A673 (cell line): ENCODE results near the gene ATPAF2.

Experiments used
- CTCF ChIP-seq: fragments of 300-800, 200-600 bp; sonication (generic); conservative IDR thresholded peaks from 2 replicates; pipeline ENCODE4 v1.5.1; 2017; ENCODE audit warnings: low read depth, mild to moderate bottlenecking, antibody characterized with exemption, low read length, moderate library complexity, mixed read lengths
- EZH2 ChIP-seq: fragments of 200-600 bp; sonication (generic); IDR thresholded peaks from 2 replicates; pipeline ENCODE4 v1.6.1; 2017; ENCODE audit warnings: borderline replicate concordance, low read depth, mild to moderate bottlenecking, mixed read lengths, antibody characterized with exemption, low read length; ENCODE audit not compliant: poor library complexity, severe bottlenecking

GRCh38 chr17:18025241-18025944 is 13.6 kb downstream of the ATPAF2 start:
- no peak for TF ChIP-seq CTCF
- no peak for TF ChIP-seq EZH2
